DND-41 (cell line): Measurements from ENCODE around the gene PTPRZ1.

ENCODE experiments used
- ATAC-seq: fragments of 200-7000 bp; cut with Tn5 transposase; 3 replicates; pipeline ENCODE4 v1.9.1; 2021; ENCODE audit warnings: low read depth; ENCODE audit not compliant: insufficient read depth
- DNase-seq: peaks from one replicate; pipeline ENCODE4 v3.0.0-alpha.2; 2020
- H2AFZ ChIP-seq: 2 replicates; pipeline ENCODE4 v1.6.0; 2012; ENCODE audit warnings: low read depth, low read length
- H3K27ac ChIP-seq: 2 replicates; pipeline ENCODE4 v1.5.1; 2012; ENCODE audit warnings: low read length, inconsistent platforms
- H3K27me3 ChIP-seq: fragments of 200-600 bp; sonication (generic); 2 replicates; pipeline ENCODE4 v1.6.0; 2012; ENCODE audit warnings: low read length, mild to moderate bottlenecking, inconsistent platforms; ENCODE audit not compliant: insufficient read depth, poor library complexity
- H3K36me3 ChIP-seq: 2 replicates; pipeline ENCODE4 v1.5.1; 2012; ENCODE audit warnings: low read length, inconsistent platforms; ENCODE audit not compliant: insufficient read depth
- H3K4me1 ChIP-seq: 2 replicates; pipeline ENCODE4 v1.5.1; 2012; ENCODE audit warnings: mild to moderate bottlenecking, low read length; ENCODE audit not compliant: insufficient read depth
- H3K4me2 ChIP-seq: 2 replicates; pipeline ENCODE4 v1.6.0; 2012; ENCODE audit warnings: mild to moderate bottlenecking, moderate library complexity, low read length, inconsistent platforms; ENCODE audit not compliant: insufficient read depth
- H3K4me3 ChIP-seq, 2 experiments: fragments of 200-600 bp in 1 of 2; shearing (Covaris generic) in 1 of 2; 2 replicates each; pipeline ENCODE4 v1.5.1; 2012 to 2016; ENCODE audit warnings: inconsistent platforms in 2 of 2, low read length in 2 of 2, mild to moderate bottlenecking in 2 of 2, low read depth in 1 of 2, moderate library complexity in 1 of 2
- H3K79me2 ChIP-seq: 2 replicates; pipeline ENCODE4 v1.6.0; 2012; ENCODE audit warnings: low read length, inconsistent platforms; ENCODE audit not compliant: insufficient read depth
- H3K9ac ChIP-seq: 2 replicates; pipeline ENCODE4 v1.6.0; 2012; ENCODE audit warnings: low read depth, mild to moderate bottlenecking, inconsistent platforms, low read length, moderate library complexity
- H3K9me3 ChIP-seq: 2 replicates; pipeline ENCODE4 v1.5.1; 2012; ENCODE audit warnings: low read length, moderate library complexity, mild to moderate bottlenecking, inconsistent platforms; ENCODE audit not compliant: insufficient read depth, severe bottlenecking
- H4K20me1 ChIP-seq: 2 replicates; pipeline ENCODE4 v1.6.0; 2012; ENCODE audit warnings: low read length; ENCODE audit not compliant: insufficient read depth
- EZH2 ChIP-seq: IDR thresholded peaks from 3 replicates; pipeline ENCODE4 v1.6.1; 2012; ENCODE audit warnings: borderline replicate concordance, low read depth, mild to moderate bottlenecking, moderate library complexity, low read length, inconsistent platforms; ENCODE audit not compliant: severe bottlenecking
- TF ChIP-seq, protein P1 (sequence below): IDR thresholded peaks from 2 replicates; pipeline ENCODE4 v1.5.1; 2012; ENCODE audit warnings: borderline replicate concordance, low read length, moderate library complexity, mild to moderate bottlenecking; ENCODE audit not compliant: poor library complexity, severe bottlenecking; ENCODE audit errors: extremely low read depth

Gene PTPRZ1

DNA sequence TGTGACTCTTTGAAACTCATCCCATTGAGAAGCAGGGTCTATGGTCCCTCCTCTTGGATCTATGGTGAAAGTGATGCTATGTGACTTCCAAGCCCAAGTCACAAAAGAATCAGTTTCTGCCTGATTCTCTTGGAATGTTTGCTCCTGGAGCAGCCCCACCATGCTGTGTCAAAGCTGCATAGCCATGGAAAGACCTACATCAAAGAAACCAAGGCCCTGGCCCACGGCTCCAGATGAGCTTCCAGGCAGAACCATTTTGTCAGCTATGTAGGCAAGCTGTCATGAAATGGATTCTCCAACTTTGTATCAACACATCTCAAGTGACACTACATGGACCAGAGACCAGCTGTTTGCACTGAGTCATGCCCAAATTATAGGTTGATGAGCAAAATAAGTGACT, 194.1 kb downstream of the PTPRZ1 start:
- Histone ChIP-seq H4K20me1 (no peaks in the 10 kb centered on the region), H3K9ac (no peak overlapping the region), H3K4me1 (no peaks in the 10 kb centered on the region), H3K79me2 (no peaks in the 10 kb centered on the region), H3K9me3 (no peaks in the 10 kb centered on the region), H3K27me3 (no peaks in the 10 kb centered on the region), H3K27ac (no peak overlapping the region), H2AFZ (no peak overlapping the region), H3K36me3 (no peaks in the 10 kb centered on the region), H3K4me3 (no peak overlapping the region), H3K4me2 (no peak overlapping the region)
- ATAC-seq (no peak), DNase-seq (no peak)
- TF ChIP-seq, protein P1, sequence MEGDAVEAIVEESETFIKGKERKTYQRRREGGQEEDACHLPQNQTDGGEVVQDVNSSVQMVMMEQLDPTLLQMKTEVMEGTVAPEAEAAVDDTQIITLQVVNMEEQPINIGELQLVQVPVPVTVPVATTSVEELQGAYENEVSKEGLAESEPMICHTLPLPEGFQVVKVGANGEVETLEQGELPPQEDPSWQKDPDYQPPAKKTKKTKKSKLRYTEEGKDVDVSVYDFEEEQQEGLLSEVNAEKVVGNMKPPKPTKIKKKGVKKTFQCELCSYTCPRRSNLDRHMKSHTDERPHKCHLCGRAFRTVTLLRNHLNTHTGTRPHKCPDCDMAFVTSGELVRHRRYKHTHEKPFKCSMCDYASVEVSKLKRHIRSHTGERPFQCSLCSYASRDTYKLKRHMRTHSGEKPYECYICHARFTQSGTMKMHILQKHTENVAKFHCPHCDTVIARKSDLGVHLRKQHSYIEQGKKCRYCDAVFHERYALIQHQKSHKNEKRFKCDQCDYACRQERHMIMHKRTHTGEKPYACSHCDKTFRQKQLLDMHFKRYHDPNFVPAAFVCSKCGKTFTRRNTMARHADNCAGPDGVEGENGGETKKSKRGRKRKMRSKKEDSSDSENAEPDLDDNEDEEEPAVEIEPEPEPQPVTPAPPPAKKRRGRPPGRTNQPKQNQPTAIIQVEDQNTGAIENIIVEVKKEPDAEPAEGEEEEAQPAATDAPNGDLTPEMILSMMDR: no peak
- no peak for TF ChIP-seq EZH2

DNA sequence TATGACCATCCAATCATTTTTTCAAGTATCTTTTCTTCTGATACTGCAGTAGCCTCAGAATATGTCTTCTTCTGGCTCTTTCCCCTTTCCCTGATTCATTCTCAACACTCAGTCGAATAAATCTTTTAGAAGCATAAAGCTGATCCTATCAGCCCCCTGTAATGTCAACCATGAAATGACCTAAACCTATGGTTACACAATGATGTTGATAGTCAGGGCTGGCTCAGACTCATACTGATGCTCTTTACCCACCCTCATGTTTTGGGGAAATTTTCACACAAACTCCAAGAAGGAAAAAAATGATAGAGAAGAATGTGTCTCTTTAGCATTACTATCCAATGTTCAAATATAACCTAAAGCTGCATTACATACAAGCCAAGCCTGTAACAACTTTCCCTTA, 195.1 kb downstream of the PTPRZ1 start:
- Histone ChIP-seq H3K27ac (no peak overlapping the region), H3K9ac (no peak overlapping the region), H3K27me3 (no peaks in the 10 kb centered on the region), H4K20me1 (no peaks in the 10 kb centered on the region), H3K36me3 (no peaks in the 10 kb centered on the region), H3K4me2 (no peak overlapping the region), H3K79me2 (no peaks in the 10 kb centered on the region), H3K4me1 (no peaks in the 10 kb centered on the region), H3K4me3 (no peak overlapping the region), H3K9me3 (no peaks in the 10 kb centered on the region), H2AFZ (no peak overlapping the region)
- no peak for ATAC-seq
- DNase-seq: no peak
- TF ChIP-seq, protein P1: no peak
- no peak for TF ChIP-seq EZH2

DNA sequence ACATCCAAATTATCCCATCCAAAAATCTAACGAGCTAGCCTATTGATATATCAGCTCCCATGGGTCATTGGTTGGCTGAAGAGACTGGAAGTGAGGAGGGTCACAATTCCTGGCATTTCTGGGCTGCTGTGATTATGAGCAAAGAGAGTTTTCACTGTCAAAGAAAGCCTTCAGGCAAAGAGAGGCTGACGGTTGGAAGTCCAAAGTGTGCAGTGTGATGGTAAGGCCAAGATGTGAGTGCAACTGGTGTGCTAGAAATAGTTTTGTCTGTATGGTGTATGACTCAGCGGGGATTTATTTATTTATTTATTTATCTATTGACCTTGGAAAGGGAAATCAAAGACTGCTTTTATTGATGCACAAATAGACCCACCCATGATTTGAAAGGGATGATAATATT, 196.0 kb downstream of the PTPRZ1 start:
- ATAC-seq: no peak
- Histone ChIP-seq H3K9me3 (no peaks in the 10 kb centered on the region), H3K4me3 (no peak overlapping the region), H2AFZ (no peak overlapping the region), H3K36me3 (no peaks in the 10 kb centered on the region), H3K27ac (no peak overlapping the region), H3K79me2 (no peaks in the 10 kb centered on the region), H3K9ac (no peak overlapping the region), H3K27me3 (no peaks in the 10 kb centered on the region), H4K20me1 (no peaks in the 10 kb centered on the region), H3K4me2 (no peak overlapping the region), H3K4me1 (no peaks in the 10 kb centered on the region)
- DNase-seq: no peak
- TF ChIP-seq EZH2: no peak
- TF ChIP-seq, protein P1: no peak

DNA sequence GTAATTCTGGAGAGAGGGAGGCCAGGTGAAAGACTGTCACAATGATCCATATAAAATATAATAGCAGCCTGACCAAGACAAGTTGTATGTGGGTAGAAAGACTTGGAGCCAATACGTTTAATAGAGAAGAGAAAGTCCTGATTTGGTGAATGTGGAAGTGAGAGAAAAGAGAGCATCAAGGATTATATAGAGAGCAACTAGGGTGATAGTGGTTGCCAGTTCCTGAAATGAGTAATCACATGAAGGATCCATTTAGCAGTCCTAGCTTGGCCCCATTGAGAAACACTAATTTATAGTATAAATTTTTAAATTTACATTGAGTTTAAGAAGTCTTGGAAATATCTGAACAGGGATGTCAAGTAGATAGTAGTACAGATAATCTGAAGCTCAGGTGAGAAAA, 197.1 kb downstream of the PTPRZ1 start:
- H3K4me2 ChIP-seq: no peak overlapping the region
- no peak overlapping the region for H2AFZ ChIP-seq
- DNase-seq (no peak), ATAC-seq (no peak)
- H4K20me1 ChIP-seq: no peaks in the 10 kb centered on the region
- H3K79me2 ChIP-seq: no peaks in the 10 kb centered on the region
- H3K9ac ChIP-seq: no peak overlapping the region
- TF ChIP-seq, protein P1: no peak
- TF ChIP-seq EZH2: no peak
- no peaks in the 10 kb centered on the region for H3K27me3 ChIP-seq
- H3K27ac ChIP-seq: no peak overlapping the region
- H3K36me3 ChIP-seq: no peaks in the 10 kb centered on the region
- no peaks in the 10 kb centered on the region for H3K4me1 ChIP-seq
- H3K4me3 ChIP-seq: no peak overlapping the region
- H3K9me3 ChIP-seq: no peaks in the 10 kb centered on the region
